Type B pancreatic cell (in vitro differentiated cells): ENCODE measurements around the gene TMUB1. TPM values are rescaled to one million over a fixed set of nuclear protein-coding genes. Genes with fewer than 3 reads are reported as not detected.
A peak's percentile ranks its signal among the peaks of the same experiment; 100 is the strongest.

ENCODE experiments used
- DNase-seq: peaks from one replicate; pipeline ENCODE4 v3.0.0; 2021; ENCODE audit warnings: mixed read lengths; ENCODE audit not compliant: unreplicated experiment; ENCODE audit errors: extremely low spot score
- H3K27ac Mint-ChIP-seq: 2 replicates; pipeline ENCODE4 v1.8.0; 2021; ENCODE audit warnings: mild to moderate bottlenecking, mixed read lengths
- H3K27me3 Mint-ChIP-seq: 2 replicates; pipeline ENCODE4 v1.8.0; 2021; ENCODE audit warnings: mixed read lengths
- H3K36me3 Mint-ChIP-seq: 2 replicates; pipeline ENCODE4 v1.8.0; 2021; ENCODE audit warnings: mixed read lengths
- H3K4me1 Mint-ChIP-seq: one replicate; pipeline ENCODE4 v1.8.0; 2021; ENCODE audit warnings: mixed read lengths; ENCODE audit not compliant: unreplicated experiment
- H3K4me3 Mint-ChIP-seq: 2 replicates; pipeline ENCODE4 v1.8.0; 2021; ENCODE audit warnings: mild to moderate bottlenecking, mixed read lengths
- H3K9me3 Mint-ChIP-seq: 2 replicates; pipeline ENCODE4 v1.8.0; 2021; ENCODE audit warnings: mixed read lengths
- CTCF ChIP-seq: fragments of 200-600 bp; sonication (generic); conservative IDR thresholded peaks from 2 replicates; pipeline ENCODE4 v1.5.0; 2021; ENCODE audit warnings: antibody characterized with exemption, mild to moderate bottlenecking
- total RNA-seq: library from RNA; stranded (reverse); gene quantifications from 2 replicates; pipeline ENCODE4 v1.2.1, GENCODE V29; 2021; ENCODE audit warnings: low replicate concordance

The TMUB1 gene
- total RNA-seq, 1 donor from 2014 or later, result 37.9 TPM

- Mint-ChIP-seq H3K9me3 (no peaks in the 10 kb centered on the region), H3K27ac (no peak overlapping the region), H3K36me3 (peaks cover 7% of the 10 kb centered on the region), H3K27me3 (no peaks in the 10 kb centered on the region), H3K4me1 (peaks cover 25% of the 10 kb centered on the region), H3K4me3 (peak overlapping the region; percentile 4)
- peak; percentile 66 for TF ChIP-seq CTCF
- DNase-seq, result no peak
Measured at GRCh38 chr7:151091431-151091830, 8.1 kb upstream of the TMUB1 start.

- peaks cover 7% of the 10 kb centered on the region for H3K36me3 Mint-ChIP-seq
- no peak for DNase-seq
- H3K9me3 Mint-ChIP-seq, result no peaks in the 10 kb centered on the region
- no peak for TF ChIP-seq CTCF
- no peaks in the 10 kb centered on the region for H3K27me3 Mint-ChIP-seq
- H3K27ac Mint-ChIP-seq, result no peak overlapping the region
- H3K4me1 Mint-ChIP-seq, result peaks cover 25% of the 10 kb centered on the region
- H3K4me3 Mint-ChIP-seq, result peak overlapping the region; percentile 4
Measured at GRCh38 chr7:151091003-151091402, 7.7 kb upstream of the TMUB1 start.

DNA sequence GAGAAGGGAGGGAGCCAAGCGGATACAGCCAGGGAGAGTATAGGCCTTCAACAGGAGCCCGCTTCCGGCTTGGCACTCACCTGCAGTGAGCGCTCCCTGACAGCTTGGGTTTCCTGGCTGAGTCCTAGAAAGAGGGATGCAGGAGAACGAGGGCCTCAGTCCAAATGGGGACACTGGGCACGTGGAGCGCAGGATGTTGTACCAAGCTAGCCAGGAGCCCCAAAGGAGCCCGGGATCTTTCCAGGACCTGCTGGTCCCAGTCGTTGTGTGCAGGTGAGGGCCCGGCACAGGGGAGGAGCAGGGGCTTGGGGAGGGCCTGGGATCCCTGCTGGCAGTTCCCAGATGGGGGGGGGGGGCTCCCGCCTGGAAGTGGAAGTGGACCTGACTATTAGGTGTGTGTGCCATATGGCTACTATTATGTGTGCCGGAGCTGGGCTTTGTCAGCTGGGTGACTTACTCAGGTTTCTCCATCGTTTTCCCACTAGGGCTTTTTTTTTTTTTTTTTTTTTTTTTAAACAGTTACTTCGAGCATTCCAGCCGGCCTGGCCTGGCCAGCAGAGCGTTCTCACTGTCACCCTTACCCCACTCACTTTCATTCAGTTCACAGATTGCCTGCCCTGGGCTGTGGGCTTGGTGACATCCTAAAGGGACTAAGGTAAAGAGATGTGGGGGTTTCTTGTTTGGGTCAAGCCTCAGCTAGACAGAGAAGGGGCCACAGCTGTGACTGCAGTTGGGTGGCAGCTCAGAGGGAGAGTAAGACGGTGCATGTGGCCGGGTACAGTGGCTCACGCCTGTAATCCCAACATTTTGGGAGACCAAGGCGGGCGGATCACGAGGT lies 6.8 kb upstream of the TMUB1 start:
- peaks cover 7% of the 10 kb centered on the region for H3K36me3 Mint-ChIP-seq
- H3K9me3 Mint-ChIP-seq, result no peaks in the 10 kb centered on the region
- peak overlapping the region; percentile 90 for H3K4me3 Mint-ChIP-seq
- no peaks in the 10 kb centered on the region for H3K27me3 Mint-ChIP-seq
- TF ChIP-seq CTCF, result no peak
- DNase-seq, result no peak
- H3K27ac Mint-ChIP-seq, result peak overlapping the region; percentile 91
- peaks cover 33% of the 10 kb centered on the region for H3K4me1 Mint-ChIP-seq

GRCh38 chr7:151088856-151089699 lies 5.8 kb upstream of the TMUB1 start:
- Mint-ChIP-seq H3K4me1 (peaks cover 38% of the 10 kb centered on the region), H3K9me3 (no peaks in the 10 kb centered on the region), H3K27ac (peak overlapping the region; percentile 91), H3K4me3 (peak overlapping the region; percentile 90), H3K36me3 (peaks cover 7% of the 10 kb centered on the region), H3K27me3 (no peaks in the 10 kb centered on the region)
- TF ChIP-seq CTCF, result no peak
- no peak for DNase-seq

- Mint-ChIP-seq H3K27me3 (no peaks in the 10 kb centered on the region), H3K36me3 (peaks cover 7% of the 10 kb centered on the region), H3K4me3 (peak overlapping the region; percentile 90), H3K27ac (peak overlapping the region; percentile 73), H3K9me3 (no peaks in the 10 kb centered on the region), H3K4me1 (peaks cover 34% of the 10 kb centered on the region)
- TF ChIP-seq CTCF, result no peak
- DNase-seq, result no peak
Measured at GRCh38 chr7:151088019-151088855, 4.9 kb upstream of the TMUB1 start.
